ENCODE data around the gene FOLR2.

- TF ChIP-seq CTCF (IDR thresholded peaks at IDR 0.05) = no peak
- TF ChIP-seq POLR2A (IDR thresholded peaks at IDR 0.05) = no peak
Measured at GRCh38 chr11:72260574-72260973, 44.0 kb downstream of the FOLR2 start.
